K562 (cell line): ENCODE results near the gene VPS33A. TPM values are rescaled to one million over a fixed set of nuclear protein-coding genes. Genes with fewer than 3 reads are reported as not detected.

ENCODE experiments used
- ATAC-seq: fragments of 200-7000 bp; cut with Tn5 transposase; 3 replicates; pipeline ENCODE4 v1.9.1; 2020; ENCODE audit warnings: moderate library complexity
- BruUV-seq: library from RNA; stranded (reverse); fragments of 400-500 nt; replicated peaks from 2 replicates; lab custom pipeline; 2021; lab: Mats Ljungman, UMichigan
- CTCF ChIA-PET: fragments of 300-600 bp; formaldehyde crosslinking; extraction: SDS; loops from one replicate; lab custom pipeline; 2021; ENCODE audit warnings: low intra/inter-chr PET ratio; lab: Yijun Ruan, JAX
- POLR2A ChIA-PET: fragments of 300-600, 350-650 bp; sonication (Branson Sonifier 250); formaldehyde crosslinking; extraction: SDS; loops from one replicate; lab custom pipeline; 2021; ENCODE audit warnings: antibody characterized with exemption, inconsistent platforms; lab: Yijun Ruan, JAX
- DNase-seq, 4 experiments: peaks; one replicate each; pipeline versions ENCODE4 v3.0.0 to v3.0.0-alpha.2; 2011 to 2018; ENCODE audit warnings: low spot score in 3 of 4, mixed read lengths in 3 of 4; ENCODE audit errors: extremely low read depth in 1 of 4
- FAIRE-seq: peaks from 2 replicates; lab custom pipeline; 2011; peaks lifted over from hg19 to GRCh38; lab: Jason Lieb, UNC
- H2AFZ ChIP-seq: 2 replicates; pipeline ENCODE4 v1.6.0; 2011; ENCODE audit warnings: low read depth, low read length, control low read depth, inconsistent platforms
- H3K27ac ChIP-seq: fragments of 200-600 bp; 3 replicates; pipeline ENCODE4 v1.8.0; 2011; ENCODE audit warnings: low read depth, mild to moderate bottlenecking, control low read depth, inconsistent platforms, low read length, moderate library complexity, mixed read lengths; ENCODE audit errors: extremely low read depth
- H3K27me3 ChIP-seq, 2 experiments: fragments of 300-600 bp in 1 of 2; 2 replicates in 1 of 2; 3 replicates in 1 of 2; pipeline versions ENCODE4 v1.6.0 to v1.8.0; 2011; ENCODE audit warnings: inconsistent platforms in 2 of 2, low read length in 2 of 2, mild to moderate bottlenecking in 1 of 2, mixed read lengths in 1 of 2, moderate library complexity in 1 of 2; ENCODE audit not compliant: control insufficient read depth in 2 of 2, insufficient read depth in 2 of 2
- H3K36me3 ChIP-seq: fragments of 300-600 bp; 3 replicates; pipeline ENCODE4 v1.8.0; 2011; ENCODE audit warnings: mild to moderate bottlenecking, low read length, inconsistent platforms; ENCODE audit not compliant: control insufficient read depth, insufficient read depth
- H3K4me1 ChIP-seq, 2 experiments: fragments of 200-600 bp in 1 of 2; replicated peaks in 1 of 2; 2 replicates in 1 of 2; 3 replicates in 1 of 2; pipeline versions ENCODE4 v1.5.1 to v1.8.0; 2011; ENCODE audit warnings: inconsistent platforms in 2 of 2, low read length in 2 of 2, mild to moderate bottlenecking in 1 of 2, mixed read lengths in 1 of 2, moderate library complexity in 1 of 2; ENCODE audit not compliant: control insufficient read depth in 2 of 2, insufficient read depth in 2 of 2
- H3K4me2 ChIP-seq: 2 replicates; pipeline ENCODE4 v1.6.1; 2011; ENCODE audit warnings: low read length, control low read depth, inconsistent platforms, mixed read lengths; ENCODE audit not compliant: insufficient read depth
- H3K4me3 ChIP-seq: fragments of 200-600 bp; sonication (generic), shearing (Covaris generic); 2 replicates; pipeline ENCODE4 v1.5.1; 2016; ENCODE audit warnings: control low read depth, inconsistent platforms
- H3K79me2 ChIP-seq: fragments of 200-600 bp; 3 replicates; pipeline ENCODE4 v1.8.0; 2011; ENCODE audit warnings: low read length, inconsistent platforms; ENCODE audit not compliant: control insufficient read depth, insufficient read depth
- H3K9ac ChIP-seq, 2 experiments: 2 replicates each; pipeline versions ENCODE4 v1.6.0 to v1.6.1; 2011; ENCODE audit warnings: low read depth in 2 of 2, low read length in 2 of 2, control low read depth in 1 of 2, inconsistent platforms in 1 of 2, mild to moderate bottlenecking in 1 of 2, mixed read lengths in 1 of 2; ENCODE audit not compliant: insufficient read depth in 1 of 2
- H3K9me1 ChIP-seq: one replicate; pipeline ENCODE4 v1.6.0; 2011; ENCODE audit warnings: inconsistent platforms, mild to moderate bottlenecking, low read length, moderate library complexity; ENCODE audit not compliant: control insufficient read depth, insufficient read depth
- H3K9me3 ChIP-seq: replicated peaks from 2 replicates; pipeline ENCODE4 v1.5.1; 2011; ENCODE audit warnings: low read depth, low read length, inconsistent platforms; ENCODE audit not compliant: control insufficient read depth, insufficient read depth
- H4K20me1 ChIP-seq: replicated peaks from 2 replicates; pipeline ENCODE4 v1.6.1; 2011; ENCODE audit warnings: low read length, inconsistent platforms, mixed read lengths; ENCODE audit not compliant: control insufficient read depth, insufficient read depth
- BHLHE40 ChIP-seq: IDR thresholded peaks from 2 replicates; pipeline ENCODE4 v1.6.1; 2011; ENCODE audit warnings: low read length, improper control_type of control experiment
- CCNT2 ChIP-seq: IDR thresholded peaks from 2 replicates; pipeline ENCODE4 v1.6.1; 2011; ENCODE audit warnings: borderline replicate concordance, low read depth, mild to moderate bottlenecking, moderate library complexity, mixed read lengths, low read length; ENCODE audit not compliant: insufficient read length; ENCODE audit errors: extremely low read depth
- FOXA3 ChIP-seq, 2 experiments: fragments of 450-650 bp in 1 of 2; sonication (generic) in 1 of 2; formaldehyde crosslinking; IDR thresholded peaks in 1 of 2; conservative IDR thresholded peaks in 1 of 2; 2 replicates each; pipeline versions ENCODE4 v1.4.0 to v1.8.0; 2020 to 2022; ENCODE audit warnings: mild to moderate bottlenecking in 2 of 2, missing genetic modification reagents in 1 of 2
- FOXP1 ChIP-seq: sonication (generic); formaldehyde crosslinking; IDR thresholded peaks from 2 replicates; pipeline ENCODE4 v1.8.0; 2022; ENCODE audit warnings: mild to moderate bottlenecking, missing genetic modification reagents
- GATAD2B ChIP-seq: fragments of 450-650 bp; IDR thresholded peaks from 2 replicates; pipeline ENCODE4 v1.6.1; 2017; ENCODE audit warnings: mild to moderate bottlenecking, borderline replicate concordance
- L3MBTL2 ChIP-seq: fragments of 450-650 bp; IDR thresholded peaks from 2 replicates; pipeline ENCODE4 v1.6.1; 2016; ENCODE audit warnings: mild to moderate bottlenecking, moderate library complexity
- PHF8 ChIP-seq: fragments of 200-600 bp; sonication (generic); IDR thresholded peaks from 2 replicates; pipeline ENCODE4 v1.6.1; 2012; ENCODE audit warnings: mixed run types, mild to moderate bottlenecking, inconsistent platforms, low read length, moderate library complexity, borderline replicate concordance
- RFX5 ChIP-seq: IDR thresholded peaks from 2 replicates; pipeline ENCODE4 v1.6.1; 2011; ENCODE audit warnings: low read depth, mild to moderate bottlenecking, improper control_type of control experiment, low read length
- SUPT5H ChIP-seq: fragments of 450-650 bp; IDR thresholded peaks from 2 replicates; pipeline ENCODE4 v1.6.1; 2016
- THRA ChIP-seq: fragments of 450-650 bp; IDR thresholded peaks from 2 replicates; pipeline ENCODE4 v1.6.1; 2017; ENCODE audit warnings: mild to moderate bottlenecking, moderate library complexity
- YY1 ChIP-seq, 3 experiments: IDR thresholded peaks; 2 replicates each; pipeline ENCODE4 v1.6.1; 2011; ENCODE audit warnings: low read length in 2 of 3, mild to moderate bottlenecking in 2 of 3, moderate library complexity in 2 of 3, borderline replicate concordance in 1 of 3, control low read depth in 1 of 3, low read depth in 1 of 3; ENCODE audit not compliant: insufficient read depth in 3 of 3, insufficient replicate concordance in 2 of 3, control insufficient read depth in 1 of 3, insufficient read length in 1 of 3; ENCODE audit errors: extremely low read depth in 1 of 3
- ZBTB33 ChIP-seq: sonication (generic); formaldehyde crosslinking; IDR thresholded peaks from 2 replicates; pipeline ENCODE4 v1.8.1; 2023; ENCODE audit warnings: mild to moderate bottlenecking, missing genetic modification reagents
- ZNF384 ChIP-seq: IDR thresholded peaks from 2 replicates; pipeline ENCODE4 v1.6.1; 2012; ENCODE audit warnings: low read depth, low read length, improper control_type of control experiment
- whole genome bisulfite sequencing: fragments of 100-300 bp; shearing (Covaris generic); methylation state at CpG from one replicate; pipeline ENCODE4 v1.1.6; 2016; ENCODE audit warnings: low coverage, mixed read lengths; ENCODE audit not compliant: insufficient coverage; ENCODE audit errors: missing lambda C conversion rate; 5-methylcytosine and 5-hydroxymethylcytosine counted together
- in situ Hi-C: fragments of 300-500 bp; cut with MboI; formaldehyde crosslinking; loops from 4 replicates; pipeline ENCODE4 v1.15.0; 2018; ENCODE audit warnings: inconsistent platforms, mixed read lengths
- intact Hi-C: fragments of 100-400 bp; cut with micrococcal nuclease; formaldehyde crosslinking; loops from 2 replicates; pipeline ENCODE4 v1.14.2; 2022
- polyA plus RNA-seq, 8 experiments: library from polyadenylated mRNA; depleted of rRNA in 4 of 8; stranded (reverse) in 5 of 8; unstranded in 3 of 8; fragments of >200 nt; fragmentation: Nextera tagmentation in 2 of 8; fragmentation: Illumina TruSeq in 1 of 8; extraction: Ambion mirVana in 2 of 8; extraction: Trizol in 1 of 8; gene quantifications; 2 replicates each; pipeline versions ENCODE4 v1.2.1 to v1.2.3, GENCODE V29; 2011 to 2014; ENCODE audit warnings: inconsistent platforms in 1 of 8, missing spikeins in 1 of 8
- total RNA-seq, 7 experiments: library from RNA; depleted of rRNA in 6 of 7; stranded (reverse); fragments of >200 nt in 6 of 7; fragmentation: Illumina TruSeq in 2 of 7; extraction: Trizol in 2 of 7; gene quantifications; 2 replicates each; pipeline versions ENCODE4 v1.2.1 to v1.2.3, GENCODE V29; 2011 to 2021; ENCODE audit warnings: low replicate concordance in 1 of 7
- TF ChIP-seq, protein P1 (sequence below): sonication (generic); formaldehyde crosslinking; IDR thresholded peaks from 2 replicates; pipeline ENCODE4 v1.8.0; 2022; ENCODE audit warnings: mild to moderate bottlenecking, missing genetic modification reagents

The VPS33A gene
- total and polyA plus RNA-seq, 9 of the 15 experiments (the other 6 are each of a cell fraction or from before 2014, with no cell fraction given): 10.6 to 34.3 (median 25.3) TPM

DNA sequence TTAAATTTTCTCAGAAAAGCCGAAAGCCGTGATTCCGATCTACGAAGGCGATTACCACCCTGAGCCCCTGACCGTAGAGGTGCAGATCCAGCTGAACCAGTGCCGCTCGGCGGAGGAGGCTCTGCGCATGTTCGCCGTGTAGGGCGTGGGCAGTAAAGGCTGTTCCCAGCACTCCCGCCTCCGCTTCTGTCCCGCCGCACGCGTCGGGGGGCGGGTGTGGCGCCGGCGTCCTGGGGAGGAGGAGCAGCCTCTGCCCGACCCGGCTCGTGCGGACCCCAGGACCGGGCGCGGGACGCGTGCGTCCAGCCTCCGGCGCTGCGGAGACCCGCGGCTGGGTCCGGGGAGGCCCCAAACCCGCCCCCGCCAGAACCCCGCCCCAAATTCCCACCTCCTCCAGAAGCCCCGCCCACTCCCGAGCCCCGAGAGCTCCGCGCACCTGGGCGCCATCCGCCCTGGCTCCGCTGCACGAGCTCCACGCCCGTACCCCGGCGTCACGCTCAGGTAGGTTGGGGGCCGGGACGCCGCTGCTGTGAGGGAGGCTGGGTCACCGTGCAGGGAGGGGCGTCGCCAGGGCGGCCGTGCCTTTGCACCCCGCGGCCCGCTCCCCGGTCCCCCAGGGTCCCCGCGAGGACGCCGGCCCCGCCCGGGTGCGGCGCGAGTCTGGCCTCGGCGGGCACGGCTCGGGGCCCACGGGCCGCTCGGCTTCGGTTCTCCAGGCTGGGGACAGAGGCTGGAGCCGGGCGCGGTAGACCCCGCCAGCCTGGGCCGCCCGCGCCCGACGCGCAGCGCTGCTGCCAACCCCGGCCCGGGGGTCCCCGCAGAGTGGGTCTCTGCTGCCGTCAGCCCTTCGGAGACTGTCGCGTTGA lies 62.8 kb downstream of the VPS33A start, which contains the start of gene B3GNT4:
Gene B3GNT4, plus strand, starts transcription at position 409 of the 866 bp plus-strand sequence. CDS start 910 bp downstream, outside the sequence.
- Histone ChIP-seq H3K79me2 (no peaks in the 10 kb centered on the region), H3K36me3 (peaks cover 19% of the 10 kb centered on the region), H3K9me1 (no peaks in the 10 kb centered on the region), H3K4me1 (peaks cover 7 to 63% of the 10 kb centered on the region in 2 experiments; a peak in 3 of 5 replicates), H3K4me3 (peak within 1 kb of the TSS; percentile 45), H3K27me3 (no peaks in the 10 kb centered on the region), H3K27ac (peak within 1 kb of the TSS; percentile 51; the same call in 1 of the 3 replicates), H3K9me3 (no peaks in the 10 kb centered on the region), H3K9ac (peak within 1 kb of the TSS; percentile 27 to 89; a peak in 3 of 4 replicates), H4K20me1 (no peaks in the 10 kb centered on the region; the same call in 1 of the 2 replicates), H3K4me2 (peak within 1 kb of the TSS; percentile 74), H2AFZ (peak within 1 kb of the TSS; percentile 81)
- peak; percentile 83 to 91 (median 88) for DNase-seq
- peak; percentile 95 for FAIRE-seq
- intact Hi-C loops: no loop called here
- peak; percentile 88 for ATAC-seq
- 4% methylated on average over 52 of the region's 104 CpGs for WGBS
- BruUV-seq: no TSS peak
- ChIA-PET POLR2A (interaction anchor here (0.5 to 11.2 kb wide), 7 partner anchors 8 to 549 kb away, joined by 3 to 149 read pairs (median 3); partner anchors contain the start of genes DENR and DIABLO), CTCF (interaction anchor here (0.6 kb wide), 1 partner anchor 13 kb away, joined by 3 read pairs; no protein-coding TSS in a partner anchor)
- in situ Hi-C loops: no loop called here
- TF ChIP-seq PHF8 (peak; percentile 60; the same call in 1 of the 2 replicates), GATAD2B (peak; percentile 67), YY1 (IDR thresholded peaks at IDR 0.05; ENCODE audit: borderline replicate concordance in 1 of 3, control insufficient read depth in 1 of 3, extremely low read depth in 1 of 3, insufficient read depth in 3 of 3, insufficient read length in 1 of 3, insufficient replicate concordance in 2 of 3, low read depth in 1 of 3, low read length in 2 of 3) (peak in 1 of 3 experiments; percentile 23), CCNT2 (peak; percentile 44), FOXA3 (CRISPR knock-in tag; conservative IDR thresholded peaks at IDR 0.05 in 1 of 2, IDR thresholded peaks at IDR 0.05 in 1 of 2) (0 out of 4 replicates have a peak, but pooled peaks of 1 of the 2 experiments have one; percentile 47), BHLHE40 (peak; percentile 84), RFX5 (no peak), L3MBTL2 (peak; percentile 96), THRA (no peak), SUPT5H (0 out of 2 replicates have a peak, but pooled peaks have one; percentile 24), ZNF384 (no peak), ZBTB33 (CRISPR knock-in tag) (peak; percentile 47), FOXP1 (CRISPR knock-in tag) (0 out of 2 replicates have a peak, but pooled peaks have one; percentile 17)
- TF ChIP-seq, protein P1, sequence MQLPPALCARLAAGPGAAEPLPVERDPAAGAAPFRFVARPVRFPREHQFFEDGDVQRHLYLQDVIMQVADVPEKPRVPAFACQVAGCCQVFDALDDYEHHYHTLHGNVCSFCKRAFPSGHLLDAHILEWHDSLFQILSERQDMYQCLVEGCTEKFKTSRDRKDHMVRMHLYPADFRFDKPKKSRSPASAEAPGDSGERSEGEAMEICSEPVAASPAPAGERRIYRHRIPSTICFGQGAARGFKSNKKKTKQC (CRISPR knock-in tag): 0 out of 2 replicates have a peak, but pooled peaks have one; percentile 13
